Measurements from ENCODE around the gene MTARC2. TPM values are rescaled to one million over a fixed set of nuclear protein-coding genes. Genes with fewer than 3 reads are reported as not detected.
A peak's percentile ranks its signal among the peaks of the same experiment; 100 is the strongest.

The MTARC2 gene
- total RNA-seq, 1 experiment from 2014 or later, result 1.1 TPM

GRCh38 chr1:220800262-220800661, 52.1 kb downstream of the MTARC2 start:
- DNase-seq (ENCODE audit: low read depth), result no peak

DNA sequence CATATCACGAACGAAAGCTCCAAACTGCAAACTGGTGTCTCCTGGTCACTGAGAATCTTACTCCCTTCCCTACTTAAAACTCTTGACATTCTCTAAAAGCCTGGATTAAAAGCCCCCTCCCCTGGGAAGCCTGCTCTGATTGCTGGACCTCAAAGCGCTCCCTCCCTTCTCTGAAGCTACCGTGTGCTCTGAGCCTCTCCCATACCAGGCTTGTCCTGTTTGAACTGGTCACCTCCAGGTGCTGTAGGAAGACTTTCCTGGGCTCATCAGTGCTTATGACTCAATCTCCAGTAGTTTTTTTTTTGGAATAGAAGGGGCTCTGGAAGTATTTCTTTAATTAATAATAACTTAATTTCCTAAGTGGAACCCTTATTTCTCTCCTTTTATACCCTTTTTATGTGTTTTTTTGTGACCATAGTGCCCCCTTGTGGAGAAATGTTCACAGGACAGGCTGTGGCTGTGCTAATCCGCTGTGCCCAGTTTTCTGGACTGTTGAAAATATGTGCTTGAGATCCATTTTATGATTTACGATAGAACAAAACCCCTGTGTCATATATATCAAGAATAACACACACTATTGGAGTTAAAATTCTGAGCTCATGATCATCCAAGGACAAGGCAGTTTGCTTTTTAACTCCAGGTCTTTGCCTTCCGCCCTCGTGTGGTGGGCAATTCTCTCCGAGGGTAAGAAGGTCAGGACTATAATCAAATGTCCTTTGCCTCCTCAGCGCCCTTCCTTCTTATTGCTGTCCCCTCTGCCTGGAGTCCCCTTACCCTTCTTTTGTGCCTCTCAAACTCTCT, 55.5 kb downstream of the MTARC2 start:
- peak; percentile 38 for DNase-seq (ENCODE audit: low read depth)

DNA sequence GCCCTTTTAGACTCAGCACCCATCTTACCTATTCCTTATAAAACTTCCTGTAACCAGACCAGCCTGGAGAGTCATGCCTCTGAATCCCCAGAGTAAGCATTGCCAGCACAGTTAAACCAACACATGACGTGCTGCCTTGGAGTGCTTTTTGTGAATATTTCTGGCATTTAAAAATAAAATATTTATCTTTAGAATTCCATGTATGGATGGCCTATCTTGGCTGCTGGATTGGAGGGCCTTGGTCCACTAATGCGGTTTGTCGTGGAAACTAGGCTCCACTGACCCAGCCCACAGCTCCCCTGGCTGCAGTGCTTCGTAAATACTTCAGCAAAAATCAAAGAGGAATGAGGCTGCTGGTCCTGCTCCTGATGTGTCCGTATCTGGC, 56.1 kb downstream of the MTARC2 start:
- no peak for DNase-seq (ENCODE audit: low read depth)

- no peak for DNase-seq (ENCODE audit: low read depth)
These were observed 58.3 kb downstream of the MTARC2 start for GRCh38 chr1:220806408-220806807.

DNA sequence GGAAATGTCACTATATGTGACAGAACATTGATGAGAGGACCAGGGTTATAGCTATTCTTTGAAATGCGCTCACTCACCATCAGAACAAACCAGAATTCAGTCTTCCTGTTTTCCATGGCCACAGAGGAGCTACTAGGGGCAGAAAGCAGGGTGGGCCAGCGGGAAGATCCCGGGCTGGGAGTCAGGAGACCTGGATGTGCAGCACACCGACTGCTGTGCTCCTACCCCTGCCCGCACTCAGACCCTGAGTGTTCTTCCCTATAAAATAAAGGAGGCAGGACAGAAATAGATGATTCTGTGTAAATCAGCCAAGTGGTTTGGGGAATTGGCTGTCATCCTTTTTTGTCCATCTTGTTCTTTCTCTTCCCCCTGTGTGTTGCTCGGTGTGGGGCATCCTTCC, 59.6 kb downstream of the MTARC2 start:
- no peak for DNase-seq (ENCODE audit: low read depth)

GRCh38 chr1:220808345-220809186, 60.4 kb downstream of the MTARC2 start:
- peak; percentile 95 for DNase-seq (ENCODE audit: low read depth)

GRCh38 chr1:220809187-220809550, 61.0 kb downstream of the MTARC2 start:
- peak; percentile 65 for DNase-seq (ENCODE audit: low read depth)

- no peak for DNase-seq (ENCODE audit: low read depth)
These were observed 61.6 kb downstream of the MTARC2 start for GRCh38 chr1:220809704-220810103.

- peak; percentile 75 for DNase-seq (ENCODE audit: low read depth)
These were observed 62.1 kb downstream of the MTARC2 start for GRCh38 chr1:220810179-220810653.

DNA sequence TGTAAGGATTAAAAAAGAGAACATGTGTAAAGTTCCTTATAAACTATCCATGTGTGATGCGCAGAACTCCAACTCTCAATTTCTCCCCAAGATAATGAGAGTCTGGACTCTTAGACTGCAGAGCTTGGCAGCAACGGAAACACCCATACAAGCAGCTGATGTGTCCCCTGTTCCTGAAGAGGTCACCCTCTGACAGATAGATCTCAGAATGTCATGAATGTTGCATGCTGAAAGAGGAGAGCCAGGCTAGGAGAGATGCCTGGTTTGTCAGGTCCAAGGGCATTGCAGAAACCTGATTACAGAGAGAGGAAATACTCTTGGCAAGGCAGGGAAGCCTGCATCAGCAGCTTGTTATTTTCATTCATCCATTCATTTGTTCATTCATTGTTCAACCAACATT, 62.8 kb downstream of the MTARC2 start:
- DNase-seq (ENCODE audit: low read depth), result peak; percentile 46

DNA sequence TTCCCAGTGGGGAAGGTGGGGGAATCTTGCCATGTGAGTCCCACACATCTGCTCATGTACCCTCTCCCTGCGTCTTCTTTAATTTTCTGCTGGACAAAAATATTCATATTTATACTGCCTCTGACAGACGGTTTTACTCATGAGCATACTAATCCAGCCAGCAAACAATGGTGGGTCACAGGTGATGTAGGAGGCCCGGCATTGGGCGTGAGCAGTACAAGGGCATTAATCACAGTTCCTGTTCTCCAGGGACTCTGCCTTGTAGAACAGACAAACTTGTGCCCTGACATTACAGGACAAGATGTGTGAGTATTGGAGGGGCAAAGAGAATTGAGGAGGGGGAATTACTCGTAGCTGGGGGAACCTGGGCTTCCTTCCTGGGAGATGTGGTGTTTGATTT, 63.6 kb downstream of the MTARC2 start:
- DNase-seq (ENCODE audit: low read depth), result no peak

GRCh38 chr1:220812308-220812707, 64.2 kb downstream of the MTARC2 start:
- no peak for DNase-seq (ENCODE audit: low read depth)

DNA sequence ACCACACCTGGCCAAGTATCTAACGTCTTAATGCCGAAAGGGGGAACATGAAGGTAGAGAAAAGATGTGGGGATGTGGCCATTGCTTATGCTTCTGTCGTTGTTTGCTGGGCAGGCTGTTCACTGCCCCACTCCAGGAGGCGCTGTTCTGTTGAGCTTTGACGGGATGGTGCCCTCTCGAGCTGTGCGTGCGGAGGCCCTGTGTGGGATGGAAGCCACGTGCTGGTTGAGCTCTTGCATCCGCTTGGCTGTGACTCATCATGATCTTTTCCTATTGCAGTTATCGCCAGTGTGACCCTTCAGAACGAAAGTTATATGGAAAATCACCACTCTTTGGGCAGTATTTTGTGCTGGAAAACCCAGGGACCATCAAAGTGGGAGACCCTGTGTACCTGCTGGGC, 64.9 kb downstream of the MTARC2 start:
- DNase-seq (ENCODE audit: low read depth), result peak; percentile 62

DNA sequence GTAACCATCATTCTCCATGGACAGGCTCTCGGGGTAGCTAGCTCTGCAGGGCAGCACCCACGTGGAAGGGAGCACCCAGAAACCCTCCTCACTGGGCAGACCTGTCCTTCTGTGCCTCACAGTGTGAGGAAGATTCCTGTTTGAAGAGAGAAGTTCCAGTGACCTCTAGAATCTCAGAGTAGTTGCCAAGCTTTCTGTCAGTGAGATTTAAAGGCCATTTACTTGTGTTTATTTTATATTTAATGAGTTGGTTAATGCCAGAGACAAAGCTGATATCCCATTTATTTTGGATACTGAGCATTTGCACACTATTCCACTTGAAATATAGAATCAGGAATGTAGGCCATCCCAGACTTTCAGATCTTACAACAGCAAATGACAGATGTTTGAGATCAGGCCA, 67.3 kb downstream of the MTARC2 start:
- no peak for DNase-seq (ENCODE audit: low read depth)

- peak; percentile 78 for DNase-seq (ENCODE audit: low read depth)
These were observed 69.8 kb downstream of the MTARC2 start for GRCh38 chr1:220817907-220818306.

DNA sequence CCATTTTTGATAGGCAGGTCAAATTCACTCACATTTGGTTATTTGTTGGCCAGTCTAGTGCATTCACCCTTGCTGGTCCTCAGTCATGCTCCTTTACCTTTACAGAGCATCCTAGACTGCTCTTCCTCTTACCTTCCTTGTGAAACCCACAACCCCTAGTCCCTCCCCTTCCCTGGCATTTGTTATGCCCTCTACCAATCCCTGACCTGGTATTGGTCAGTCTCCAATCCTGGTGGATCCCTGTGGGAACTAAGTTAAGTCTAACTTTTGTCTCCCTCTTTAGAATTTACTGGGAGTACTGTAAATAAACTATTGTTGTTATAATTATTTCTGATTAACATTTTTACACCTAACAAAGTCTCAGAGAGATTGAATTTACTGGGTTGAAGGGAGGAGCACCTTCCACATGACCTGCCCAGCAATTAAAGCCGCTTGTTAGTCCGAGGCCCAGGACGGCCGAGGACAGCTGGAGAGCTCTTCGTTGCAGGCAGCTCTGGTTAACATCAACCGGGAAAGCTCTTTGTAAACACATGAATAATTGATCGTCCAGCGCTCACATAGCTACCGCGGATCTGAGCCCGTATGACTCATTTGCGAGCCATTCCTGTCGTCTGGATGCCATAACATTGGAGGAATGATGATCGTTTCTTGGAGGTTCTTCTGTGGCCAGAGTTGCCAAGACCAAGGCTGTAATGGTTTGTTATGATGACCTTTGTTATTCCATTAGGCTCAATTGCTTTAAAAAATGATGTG, 70.5 kb downstream of the MTARC2 start:
- DNase-seq (ENCODE audit: low read depth), result peak; percentile 97

- DNase-seq (ENCODE audit: low read depth), result no peak
These were observed 71.4 kb downstream of the MTARC2 start for GRCh38 chr1:220819467-220820026.

- peak; percentile 22 for DNase-seq (ENCODE audit: low read depth)
These were observed 76.2 kb downstream of the MTARC2 start for GRCh38 chr1:220824031-220824989.

- DNase-seq (ENCODE audit: low read depth), result no peak
These were observed 77.9 kb downstream of the MTARC2 start for GRCh38 chr1:220825819-220826551.

DNA sequence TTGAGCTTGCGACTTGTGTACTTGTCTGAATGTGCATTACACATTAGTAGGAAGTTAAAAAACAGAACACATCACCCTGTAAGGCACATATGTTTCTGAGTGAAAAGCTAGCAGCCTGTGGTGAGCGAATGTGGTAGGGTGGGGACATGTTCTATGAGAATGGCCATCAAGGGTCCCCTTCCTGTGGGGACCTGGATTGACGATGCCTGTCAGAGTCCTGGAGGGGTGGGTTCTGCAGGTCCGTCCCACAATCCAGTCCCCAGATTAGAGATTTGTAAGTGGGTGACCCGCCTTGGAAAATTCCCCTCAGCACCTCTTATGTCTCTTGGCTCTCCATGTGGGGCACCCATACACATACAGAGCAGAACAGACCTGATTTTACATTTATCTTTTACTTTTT, 78.6 kb downstream of the MTARC2 start:
- no peak for DNase-seq (ENCODE audit: low read depth)

Data from M059J (cell line).